ENCODE measurements around the gene DDX25. TPM values are rescaled to one million over a fixed set of nuclear protein-coding genes. Genes with fewer than 3 reads are reported as not detected.

The DDX25 gene
- total RNA-seq, 1 experiment from 2014 or later, result 0.37 TPM

- no peaks in the 10 kb centered on the region for H3K36me3 ChIP-seq (ENCODE audit: control insufficient read depth in 1 of 2, insufficient read depth in 2 of 2, low read length in 2 of 2)
- H3K9ac ChIP-seq (ENCODE audit: low read length), result no peak overlapping the region
- no peak overlapping the region for H2AFZ ChIP-seq (ENCODE audit: low read depth, low read length, poor library complexity, severe bottlenecking)
- no peak overlapping the region for H3K4me3 ChIP-seq (replicated peaks in 1 of 2; ENCODE audit: low read depth in 1 of 2, low read length in 2 of 2)
- ChIA-PET CTCF (interaction anchor here (2.8 kb wide), 1 partner anchor 445 kb away, joined by 6 read pairs; no protein-coding TSS in a partner anchor), RAD21 (ENCODE audit: low non-redundant PET in 1 of 2, low total read pairs in 2 of 2, uncharacterized antibody in 2 of 2, unreplicated experiment in 2 of 2) (no interaction called here), POLR2A (no interaction called here)
- H3K4me2 ChIP-seq (ENCODE audit: low read length), result no peak overlapping the region
- no peaks in the 10 kb centered on the region for H3K79me2 ChIP-seq (ENCODE audit: insufficient read depth, low read length)
- H3K27me3 ChIP-seq (ENCODE audit: insufficient read depth, low read length), result no peaks in the 10 kb centered on the region
- peaks cover 0 to 6% of the 10 kb centered on the region in 2 experiments; a peak in 1 of 4 replicates for H3K9me3 ChIP-seq (ENCODE audit: control insufficient read depth in 1 of 2, insufficient read depth in 1 of 2, low read depth in 1 of 2, low read length in 2 of 2)
- H3K27ac ChIP-seq (ENCODE audit: low read depth, low read length), result no peak overlapping the region
- no peak for TF ChIP-seq TCF7L2 (IDR thresholded peaks at IDR 0.05; ENCODE audit: borderline replicate concordance, extremely low read depth, insufficient read depth, insufficient read length)
- no peak for TF ChIP-seq REST (IDR thresholded peaks at IDR 0.05; ENCODE audit: low read depth)
- TF ChIP-seq POLR2A (IDR thresholded peaks at IDR 0.05; ENCODE audit: borderline replicate concordance, extremely low read depth, insufficient read depth, insufficient read length), result no peak
- TF ChIP-seq EZH2 (IDR thresholded peaks at IDR 0.05), result no peak
- no peak for TF ChIP-seq CTCF (IDR thresholded peaks at IDR 0.05 in 2 of 3, conservative IDR thresholded peaks at IDR 0.05 in 1 of 3; ENCODE audit: borderline replicate concordance in 1 of 3, insufficient read depth in 1 of 3, low read depth in 2 of 3, low read length in 2 of 3)
- BruUV-seq (replicated peaks), result no TSS peak
- ATAC-seq, result peak; percentile 24; the same call in 1 of the 2 replicates
- intact Hi-C loops (cut with micrococcal nuclease), result loop anchor here (1.0 to 5.0 kb wide), 8 partner anchors 150 to 1037 kb away; no protein-coding TSS in a partner anchor
- no peaks in the 10 kb centered on the region for H4K20me1 ChIP-seq (ENCODE audit: insufficient read depth)
- no peaks in the 10 kb centered on the region for H3K4me1 ChIP-seq (ENCODE audit: control insufficient read depth in 1 of 2, insufficient read depth in 2 of 2, low read length in 2 of 2)
- H3K9me2 ChIP-seq (ENCODE audit: insufficient read depth), result no peaks in the 10 kb centered on the region
- no peak for DNase-seq (ENCODE audit: low read depth, low spot score)
Measured at GRCh38 chr11:125873881-125874555, 30.3 kb upstream of the DDX25 start.
